ENCODE data around the gene ACKR2. TPM values are rescaled to one million over a fixed set of nuclear protein-coding genes. Genes with fewer than 3 reads are reported as not detected.

ACKR2 gene
- total RNA-seq, 4 donors from 2014 or later = 2.7 to 6.5 (median 3.1) TPM

DNA sequence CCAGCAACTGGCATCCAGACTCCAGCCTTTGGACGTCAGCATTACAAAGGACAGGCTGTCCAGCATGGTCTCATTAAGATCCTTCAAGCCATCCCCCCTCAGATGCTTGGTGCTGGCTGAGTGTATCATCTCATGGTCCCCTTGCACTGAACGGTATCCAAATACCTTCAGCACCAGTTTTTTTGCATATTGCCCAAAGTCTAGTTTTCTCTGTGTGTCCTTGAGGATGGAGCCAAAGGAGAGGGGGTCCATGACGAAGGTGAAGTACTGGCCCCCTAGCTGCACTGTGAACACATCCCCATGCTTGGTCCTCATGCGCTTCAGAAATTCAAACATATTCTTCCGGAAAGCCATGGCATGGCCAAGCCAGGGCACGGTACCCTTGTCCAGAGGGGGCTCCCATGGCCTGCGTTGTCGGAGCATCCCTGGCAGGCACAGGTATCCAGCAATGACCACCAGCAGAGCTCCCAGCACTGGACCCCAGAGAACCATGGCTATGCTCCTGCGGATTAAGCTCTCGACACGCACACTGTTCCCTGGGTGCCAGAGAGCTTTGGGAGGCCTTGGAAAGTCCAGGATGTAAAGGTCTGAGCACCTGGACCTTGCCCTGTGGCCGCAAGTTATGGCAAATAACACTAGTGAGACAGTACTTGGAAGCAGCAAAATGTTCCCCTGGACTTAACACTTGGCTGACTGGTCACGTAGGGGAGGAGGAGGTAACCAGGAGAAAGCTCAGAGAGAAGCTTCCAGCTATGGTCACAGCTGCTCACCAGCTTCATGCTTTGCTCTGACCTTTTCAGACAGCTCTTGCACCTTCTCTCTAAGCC lies 66.3 kb downstream of the ACKR2 start, which contains the start of gene CYP8B1:
CYP8B1 (minus strand) TSS at position 555 of the 827 bp plus-strand sequence; CDS start at position 492, 63 bp downstream.
- Histone ChIP-seq H3K9me3 (no peaks in the 10 kb centered on the region), H3K36me3 (no peaks in the 10 kb centered on the region), H3K27me3 (no peaks in the 10 kb centered on the region), H3K4me3 (no peak within 1 kb of the TSS), H3K27ac (no peak within 1 kb of the TSS), H3K4me1 (peaks cover under 1 to 4% (median 2%) of the 10 kb centered on the region in 3 donors)
- DNase-seq = no peak
- intact Hi-C loops (cut with DNase I) = no loop called here
- TF ChIP-seq POLR2A (IDR thresholded peaks at IDR 0.05) = no peak
- TF ChIP-seq, protein P1, sequence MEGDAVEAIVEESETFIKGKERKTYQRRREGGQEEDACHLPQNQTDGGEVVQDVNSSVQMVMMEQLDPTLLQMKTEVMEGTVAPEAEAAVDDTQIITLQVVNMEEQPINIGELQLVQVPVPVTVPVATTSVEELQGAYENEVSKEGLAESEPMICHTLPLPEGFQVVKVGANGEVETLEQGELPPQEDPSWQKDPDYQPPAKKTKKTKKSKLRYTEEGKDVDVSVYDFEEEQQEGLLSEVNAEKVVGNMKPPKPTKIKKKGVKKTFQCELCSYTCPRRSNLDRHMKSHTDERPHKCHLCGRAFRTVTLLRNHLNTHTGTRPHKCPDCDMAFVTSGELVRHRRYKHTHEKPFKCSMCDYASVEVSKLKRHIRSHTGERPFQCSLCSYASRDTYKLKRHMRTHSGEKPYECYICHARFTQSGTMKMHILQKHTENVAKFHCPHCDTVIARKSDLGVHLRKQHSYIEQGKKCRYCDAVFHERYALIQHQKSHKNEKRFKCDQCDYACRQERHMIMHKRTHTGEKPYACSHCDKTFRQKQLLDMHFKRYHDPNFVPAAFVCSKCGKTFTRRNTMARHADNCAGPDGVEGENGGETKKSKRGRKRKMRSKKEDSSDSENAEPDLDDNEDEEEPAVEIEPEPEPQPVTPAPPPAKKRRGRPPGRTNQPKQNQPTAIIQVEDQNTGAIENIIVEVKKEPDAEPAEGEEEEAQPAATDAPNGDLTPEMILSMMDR (IDR thresholded peaks at IDR 0.05) = no peak
- 71 to 72% methylated on average over 4 to 5 of the region's 13 CpGs for WGBS, 2 donors

DNA sequence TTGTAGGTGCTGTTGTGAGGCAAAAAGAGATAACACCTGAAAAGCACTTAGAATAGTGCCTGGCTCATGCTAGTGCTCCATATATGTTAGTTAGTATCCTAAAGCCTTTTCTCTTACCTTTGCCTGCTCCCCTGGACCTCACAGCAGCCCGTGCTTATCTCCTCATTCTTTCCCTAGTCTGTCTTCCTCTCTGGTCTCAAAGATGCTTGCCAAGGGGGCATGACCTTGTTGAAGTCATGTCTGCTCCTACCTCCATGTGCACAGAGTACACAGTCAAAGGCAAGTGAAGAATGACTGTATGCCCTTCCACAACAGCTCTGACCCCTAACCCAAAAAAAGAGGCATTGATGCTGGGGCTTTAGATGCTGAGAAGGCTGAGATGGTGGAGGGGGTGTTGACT lies 67.2 kb downstream of the ACKR2 start:
- peaks cover 4 to 11% (median 8%) of the 10 kb centered on the region in 3 donors for H3K4me1 ChIP-seq
- TF ChIP-seq, protein P1 (IDR thresholded peaks at IDR 0.05) = no peak
- no peak for TF ChIP-seq POLR2A (IDR thresholded peaks at IDR 0.05)
- no peak overlapping the region for H3K4me3 ChIP-seq
- intact Hi-C loops (cut with DNase I) = no loop called here
- H3K27ac ChIP-seq = no peak overlapping the region
- H3K27me3 ChIP-seq = no peaks in the 10 kb centered on the region
- H3K9me3 ChIP-seq = no peaks in the 10 kb centered on the region
- H3K36me3 ChIP-seq = no peaks in the 10 kb centered on the region
- DNase-seq = no peak
- WGBS, 2 donors = 27 to 28% methylated on average over 1 of the region's 1 CpG

DNA sequence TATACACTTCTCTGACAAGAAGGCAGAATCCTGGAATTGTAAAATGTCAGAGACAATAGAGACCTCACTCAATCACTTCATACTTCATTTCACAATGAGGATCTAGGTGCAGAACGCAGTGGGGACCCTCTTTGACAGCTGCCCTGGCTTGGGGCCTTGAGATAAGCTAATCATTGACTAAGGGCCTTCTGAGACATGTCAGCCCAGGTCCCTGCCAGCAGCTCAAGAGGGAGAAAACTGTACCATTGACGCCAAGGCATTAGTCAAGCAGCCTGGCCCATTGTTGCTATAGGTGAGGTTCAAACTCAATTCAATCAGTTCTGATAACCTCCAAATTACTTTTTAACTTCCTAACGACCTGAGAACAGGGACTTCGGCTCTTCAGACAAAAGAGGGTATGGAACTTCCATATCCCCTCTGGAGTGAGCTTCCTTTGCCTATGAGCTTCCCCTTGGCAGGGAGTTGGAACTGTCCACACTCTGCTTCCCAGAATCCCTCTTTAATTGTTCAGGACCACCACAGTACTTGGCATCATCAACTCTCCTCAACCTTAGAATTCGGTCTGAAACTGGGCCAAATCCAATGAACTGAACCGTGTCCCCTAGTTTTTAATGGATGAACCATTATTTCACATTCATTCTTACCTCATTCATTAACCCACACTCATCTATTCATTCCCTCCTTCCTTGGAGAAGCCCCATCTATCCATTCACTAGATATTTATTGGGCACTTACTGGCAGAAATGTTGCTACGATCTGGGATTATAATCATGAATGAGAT lies 67.9 kb downstream of the ACKR2 start:
- Histone ChIP-seq H3K4me1 (peaks cover 4 to 12% (median 9%) of the 10 kb centered on the region in 3 donors), H3K4me3 (no peak overlapping the region), H3K9me3 (no peaks in the 10 kb centered on the region), H3K36me3 (no peaks in the 10 kb centered on the region), H3K27ac (no peak overlapping the region), H3K27me3 (no peaks in the 10 kb centered on the region)
- intact Hi-C loops (cut with DNase I) = no loop called here
- TF ChIP-seq, protein P1 (IDR thresholded peaks at IDR 0.05) = no peak
- TF ChIP-seq POLR2A (IDR thresholded peaks at IDR 0.05) = no peak
- WGBS, 2 donors = 77 to 78% methylated on average over 5 to 7 of the region's 7 CpGs
- no peak for DNase-seq

DNA sequence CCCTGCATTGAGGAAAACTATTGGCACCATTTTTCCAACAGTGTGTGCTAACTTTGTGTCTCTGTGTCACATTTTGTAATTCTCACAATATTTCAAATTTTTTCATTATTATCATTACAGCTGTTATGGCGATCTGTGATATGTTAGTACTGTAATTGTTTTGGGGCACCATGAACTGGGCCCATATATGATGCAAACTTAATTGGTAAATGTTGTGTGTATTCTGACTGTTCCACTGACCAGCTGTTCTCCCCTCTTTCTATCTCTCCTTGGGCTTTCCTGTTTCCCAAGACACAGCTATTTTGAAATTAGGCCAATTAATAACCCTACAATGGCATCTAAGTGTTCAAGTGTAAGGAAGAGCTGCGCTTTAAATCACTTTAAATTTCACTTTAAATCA lies 68.6 kb downstream of the ACKR2 start:
- TF ChIP-seq, protein P1 (IDR thresholded peaks at IDR 0.05) = no peak
- no peak for TF ChIP-seq POLR2A (IDR thresholded peaks at IDR 0.05)
- Histone ChIP-seq H3K9me3 (no peaks in the 10 kb centered on the region), H3K36me3 (no peaks in the 10 kb centered on the region), H3K4me1 (peaks cover 4 to 12% (median 9%) of the 10 kb centered on the region in 3 donors), H3K4me3 (no peak overlapping the region), H3K27ac (no peak overlapping the region), H3K27me3 (no peaks in the 10 kb centered on the region)
- intact Hi-C loops (cut with DNase I) = no loop called here
- WGBS, 2 donors = 87 to 89% methylated on average over 2 of the region's 2 CpGs
- no peak for DNase-seq

DNA sequence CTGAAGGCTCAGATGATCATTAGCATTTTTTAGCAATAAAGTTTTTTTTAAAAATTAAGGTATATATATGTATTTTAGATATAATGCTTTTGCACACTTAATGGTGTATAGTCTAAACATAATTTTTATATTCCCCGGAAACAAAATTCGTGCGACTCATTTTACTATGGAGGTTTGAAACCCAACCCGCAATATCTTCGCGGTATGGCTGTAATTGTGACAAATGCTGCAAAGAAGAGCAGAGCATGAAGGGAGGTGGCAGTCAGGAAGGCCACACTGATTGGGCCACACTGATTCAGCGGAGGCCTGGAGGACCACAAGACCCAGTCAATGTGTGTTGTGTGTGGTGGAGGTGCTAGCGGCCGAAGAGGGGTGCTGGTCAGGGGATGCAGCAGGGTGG lies 70.9 kb downstream of the ACKR2 start:
- intact Hi-C loops (cut with DNase I) = loop anchor here (5.0 kb wide), 1 partner anchor 48 kb away; no protein-coding TSS in a partner anchor
- H3K36me3 ChIP-seq = no peaks in the 10 kb centered on the region
- 82 to 86% methylated on average over 9 of the region's 9 CpGs for WGBS, 2 donors
- TF ChIP-seq POLR2A (IDR thresholded peaks at IDR 0.05) = no peak
- TF ChIP-seq, protein P1 (IDR thresholded peaks at IDR 0.05) = no peak
- no peaks in the 10 kb centered on the region for H3K9me3 ChIP-seq
- no peaks in the 10 kb centered on the region for H3K27me3 ChIP-seq
- peak overlapping the region; percentile 54 to 86 (median 60) for H3K4me3 ChIP-seq
- H3K4me1 ChIP-seq = peaks cover 4 to 12% (median 9%) of the 10 kb centered on the region in 3 donors
- H3K27ac ChIP-seq = peak overlapping the region in 3 of 4 donors; percentile 64 to 86 (median 80)
- no peak for DNase-seq
